HEK293 (cell line): Measurements from ENCODE around the gene GRIN2A.

Source experiments
- GFI1B ChIP-seq: fragments of 450-650 bp; formaldehyde crosslinking; IDR thresholded peaks from 2 replicates; pipeline ENCODE4 v1.5.1; 2016; ENCODE audit warnings: missing biosample characterization, missing genetic modification characterization
- HIC1 ChIP-seq: fragments of 450-650 bp; formaldehyde crosslinking; IDR thresholded peaks from 2 replicates; pipeline ENCODE4 v1.5.1; 2016; ENCODE audit warnings: missing biosample characterization, missing genetic modification characterization
- KLF8 ChIP-seq: fragments of 450-650 bp; formaldehyde crosslinking; IDR thresholded peaks from 2 replicates; pipeline ENCODE4 v1.5.1; 2016; ENCODE audit warnings: missing biosample characterization, missing genetic modification characterization
- MZF1 ChIP-seq: fragments of 450-650 bp; formaldehyde crosslinking; IDR thresholded peaks from 2 replicates; pipeline ENCODE4 v1.5.1; 2017; ENCODE audit warnings: missing biosample characterization, missing genetic modification characterization, borderline replicate concordance
- SCRT1 ChIP-seq: fragments of 450-650 bp; formaldehyde crosslinking; IDR thresholded peaks from 2 replicates; pipeline ENCODE4 v1.5.1; 2016; ENCODE audit warnings: missing biosample characterization, missing genetic modification characterization, borderline replicate concordance
- SETDB1 ChIP-seq: IDR thresholded peaks from one replicate; pipeline ENCODE4 v1.6.1; 2017; ENCODE audit warnings: mild to moderate bottlenecking, low read length, moderate library complexity, mixed read lengths; ENCODE audit not compliant: insufficient read length
- YY1 ChIP-seq: fragments of 450-650 bp; formaldehyde crosslinking; IDR thresholded peaks from 2 replicates; pipeline ENCODE4 v1.5.1; 2018; ENCODE audit warnings: missing biosample characterization, missing genetic modification characterization
- ZFP41 ChIP-seq: fragments of 450-650 bp; formaldehyde crosslinking; IDR thresholded peaks from 2 replicates; pipeline ENCODE4 v1.5.1; 2016; ENCODE audit warnings: missing biosample characterization, missing genetic modification characterization, borderline replicate concordance
- ZNF223 ChIP-seq: fragments of 450-650 bp; formaldehyde crosslinking; IDR thresholded peaks from 2 replicates; pipeline ENCODE4 v1.5.1; 2016; ENCODE audit warnings: missing biosample characterization, missing genetic modification characterization
- ZNF629 ChIP-seq: fragments of 450-650 bp; formaldehyde crosslinking; IDR thresholded peaks from 2 replicates; pipeline ENCODE4 v1.5.1; 2017; ENCODE audit warnings: missing biosample characterization, missing genetic modification characterization
- ZNF776 ChIP-seq: fragments of 450-650 bp; formaldehyde crosslinking; IDR thresholded peaks from 2 replicates; pipeline ENCODE4 v1.5.0; 2017; ENCODE audit warnings: missing biosample characterization, missing genetic modification characterization, borderline replicate concordance
- TF ChIP-seq, protein P1 (sequence below): fragments of 450-650 bp; formaldehyde crosslinking; IDR thresholded peaks from 2 replicates; pipeline ENCODE4 v1.5.1; 2016; ENCODE audit warnings: missing biosample characterization, missing genetic modification characterization
- TF ChIP-seq, protein P2 (sequence below): fragments of 450-650 bp; formaldehyde crosslinking; IDR thresholded peaks from 2 replicates; pipeline ENCODE4 v1.5.1; 2016; ENCODE audit warnings: missing biosample characterization, missing genetic modification characterization
- TF ChIP-seq, protein P3 (sequence below): sonication (generic); formaldehyde crosslinking; IDR thresholded peaks from 2 replicates; pipeline ENCODE4 v1.8.1; 2022; ENCODE audit warnings: mild to moderate bottlenecking, moderate library complexity, missing genetic modification reagents

- TF ChIP-seq, protein P1, sequence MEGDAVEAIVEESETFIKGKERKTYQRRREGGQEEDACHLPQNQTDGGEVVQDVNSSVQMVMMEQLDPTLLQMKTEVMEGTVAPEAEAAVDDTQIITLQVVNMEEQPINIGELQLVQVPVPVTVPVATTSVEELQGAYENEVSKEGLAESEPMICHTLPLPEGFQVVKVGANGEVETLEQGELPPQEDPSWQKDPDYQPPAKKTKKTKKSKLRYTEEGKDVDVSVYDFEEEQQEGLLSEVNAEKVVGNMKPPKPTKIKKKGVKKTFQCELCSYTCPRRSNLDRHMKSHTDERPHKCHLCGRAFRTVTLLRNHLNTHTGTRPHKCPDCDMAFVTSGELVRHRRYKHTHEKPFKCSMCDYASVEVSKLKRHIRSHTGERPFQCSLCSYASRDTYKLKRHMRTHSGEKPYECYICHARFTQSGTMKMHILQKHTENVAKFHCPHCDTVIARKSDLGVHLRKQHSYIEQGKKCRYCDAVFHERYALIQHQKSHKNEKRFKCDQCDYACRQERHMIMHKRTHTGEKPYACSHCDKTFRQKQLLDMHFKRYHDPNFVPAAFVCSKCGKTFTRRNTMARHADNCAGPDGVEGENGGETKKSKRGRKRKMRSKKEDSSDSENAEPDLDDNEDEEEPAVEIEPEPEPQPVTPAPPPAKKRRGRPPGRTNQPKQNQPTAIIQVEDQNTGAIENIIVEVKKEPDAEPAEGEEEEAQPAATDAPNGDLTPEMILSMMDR (tag by site-specific recombination), result no peak
- TF ChIP-seq KLF8 (tag by site-specific recombination), result no peak
- no peak for TF ChIP-seq HIC1
- no peak for TF ChIP-seq YY1
- TF ChIP-seq ZFP41, result no peak
- no peak for TF ChIP-seq ZNF776
- no peak for TF ChIP-seq ZNF223 (tag by site-specific recombination)
- no peak for TF ChIP-seq ZNF629 (tag by site-specific recombination)
- no peak for TF ChIP-seq SCRT1 (tag by site-specific recombination)
- TF ChIP-seq, protein P2, sequence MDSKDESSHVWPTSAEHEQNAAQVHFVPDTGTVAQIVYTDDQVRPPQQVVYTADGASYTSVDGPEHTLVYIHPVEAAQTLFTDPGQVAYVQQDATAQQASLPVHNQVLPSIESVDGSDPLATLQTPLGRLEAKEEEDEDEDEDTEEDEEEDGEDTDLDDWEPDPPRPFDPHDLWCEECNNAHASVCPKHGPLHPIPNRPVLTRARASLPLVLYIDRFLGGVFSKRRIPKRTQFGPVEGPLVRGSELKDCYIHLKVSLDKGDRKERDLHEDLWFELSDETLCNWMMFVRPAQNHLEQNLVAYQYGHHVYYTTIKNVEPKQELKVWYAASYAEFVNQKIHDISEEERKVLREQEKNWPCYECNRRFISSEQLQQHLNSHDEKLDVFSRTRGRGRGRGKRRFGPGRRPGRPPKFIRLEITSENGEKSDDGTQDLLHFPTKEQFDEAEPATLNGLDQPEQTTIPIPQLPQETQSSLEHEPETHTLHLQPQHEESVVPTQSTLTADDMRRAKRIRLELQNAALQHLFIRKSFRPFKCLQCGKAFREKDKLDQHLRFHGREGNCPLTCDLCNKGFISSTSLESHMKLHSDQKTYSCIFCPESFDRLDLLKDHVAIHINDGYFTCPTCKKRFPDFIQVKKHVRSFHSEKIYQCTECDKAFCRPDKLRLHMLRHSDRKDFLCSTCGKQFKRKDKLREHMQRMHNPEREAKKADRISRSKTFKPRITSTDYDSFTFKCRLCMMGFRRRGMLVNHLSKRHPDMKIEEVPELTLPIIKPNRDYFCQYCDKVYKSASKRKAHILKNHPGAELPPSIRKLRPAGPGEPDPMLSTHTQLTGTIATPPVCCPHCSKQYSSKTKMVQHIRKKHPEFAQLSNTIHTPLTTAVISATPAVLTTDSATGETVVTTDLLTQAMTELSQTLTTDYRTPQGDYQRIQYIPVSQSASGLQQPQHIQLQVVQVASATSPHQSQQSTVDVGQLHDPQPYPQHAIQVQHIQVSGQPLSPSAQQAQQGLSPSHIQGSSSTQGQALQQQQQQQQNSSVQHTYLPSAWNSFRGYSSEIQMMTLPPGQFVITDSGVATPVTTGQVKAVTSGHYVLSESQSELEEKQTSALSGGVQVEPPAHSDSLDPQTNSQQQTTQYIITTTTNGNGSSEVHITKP (tag by site-specific recombination), result no peak
- no peak for TF ChIP-seq GFI1B
- TF ChIP-seq MZF1 (tag by site-specific recombination), result no peak
- TF ChIP-seq SETDB1, result no peak
- TF ChIP-seq, protein P3, sequence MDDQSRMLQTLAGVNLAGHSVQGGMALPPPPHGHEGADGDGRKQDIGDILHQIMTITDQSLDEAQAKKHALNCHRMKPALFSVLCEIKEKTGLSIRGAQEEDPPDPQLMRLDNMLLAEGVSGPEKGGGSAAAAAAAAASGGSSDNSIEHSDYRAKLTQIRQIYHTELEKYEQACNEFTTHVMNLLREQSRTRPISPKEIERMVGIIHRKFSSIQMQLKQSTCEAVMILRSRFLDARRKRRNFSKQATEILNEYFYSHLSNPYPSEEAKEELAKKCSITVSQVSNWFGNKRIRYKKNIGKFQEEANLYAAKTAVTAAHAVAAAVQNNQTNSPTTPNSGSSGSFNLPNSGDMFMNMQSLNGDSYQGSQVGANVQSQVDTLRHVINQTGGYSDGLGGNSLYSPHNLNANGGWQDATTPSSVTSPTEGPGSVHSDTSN, result no peak
Observed at GRCh38 chr16:9773289-9773688, 408.9 kb downstream of the GRIN2A start.
